CD4-positive, alpha-beta memory T cell (primary cell): ENCODE results near the gene LRFN5. TPM values are rescaled to one million over a fixed set of nuclear protein-coding genes. Genes with fewer than 3 reads are reported as not detected.
"Not testable (repeated sequence)": the region's sequence is repeated elsewhere in the genome, so short reads cannot be mapped to it uniquely, and the experiment has no call there.

Experiments
- CTCF ChIA-PET: fragments of 350-600 bp; sonication (Branson Sonifier 250); formaldehyde crosslinking; loops from one replicate; lab custom pipeline; 2021; ENCODE audit warnings: inconsistent platforms; ENCODE audit not compliant: partially characterized antibody; lab: Charles Lee
- POLR2A ChIA-PET: fragments of 350-600 bp; sonication (Branson Sonifier 250); formaldehyde crosslinking; loops from one replicate; lab custom pipeline; 2021; ENCODE audit not compliant: partially characterized antibody; lab: Charles Lee
- DNase-seq, 5 donors: peaks; one replicate each; pipeline versions ENCODE4 v3.0.0 to v3.0.0-alpha.2; 2020 to 2022; ENCODE audit warnings: mixed read lengths in 1 of 5
- H3K27ac ChIP-seq: one replicate; pipeline ENCODE4 v1.7.0; 2013; ENCODE audit warnings: low read depth, low read length
- H3K27me3 ChIP-seq: 2 replicates; pipeline ENCODE4 v1.7.0; 2013; ENCODE audit warnings: mild to moderate bottlenecking, low read length, moderate library complexity; ENCODE audit not compliant: insufficient read depth
- H3K36me3 ChIP-seq: 2 replicates; pipeline ENCODE4 v1.7.0; 2013; ENCODE audit warnings: mild to moderate bottlenecking, low read length, moderate library complexity; ENCODE audit not compliant: insufficient read depth
- H3K4me1 ChIP-seq: 2 replicates; pipeline ENCODE4 v1.7.0; 2013; ENCODE audit warnings: mild to moderate bottlenecking, low read length, moderate library complexity; ENCODE audit not compliant: insufficient read depth
- H3K4me3 ChIP-seq, 2 donors: one replicate each; pipeline ENCODE4 v1.7.0; 2013; ENCODE audit warnings: low read length in 2 of 2, mild to moderate bottlenecking in 1 of 2
- H3K9me3 ChIP-seq, 2 donors: one replicate each; pipeline ENCODE4 v1.7.0; 2013; ENCODE audit warnings: low read length in 2 of 2, control low read depth in 1 of 2; ENCODE audit not compliant: control insufficient read depth in 1 of 2
- H3K27ac Mint-ChIP-seq, 7 donors: one replicate each; pipeline ENCODE4 v1.8.0; 2020 to 2021; ENCODE audit warnings: mixed read lengths in 7 of 7, mild to moderate bottlenecking in 6 of 7, inconsistent platforms in 3 of 7, moderate library complexity in 3 of 7
- H3K27me3 Mint-ChIP-seq, 2 donors: one replicate each; pipeline ENCODE4 v1.8.0; 2020 to 2021; ENCODE audit warnings: mixed read lengths in 2 of 2
- H3K36me3 Mint-ChIP-seq, 2 donors: one replicate each; pipeline ENCODE4 v1.8.0; 2020 to 2021; ENCODE audit warnings: mixed read lengths in 2 of 2, inconsistent platforms in 1 of 2, mild to moderate bottlenecking in 1 of 2
- H3K4me1 Mint-ChIP-seq, 4 donors: one replicate each; pipeline ENCODE4 v1.8.0; 2020 to 2021; ENCODE audit warnings: mixed read lengths in 4 of 4, mild to moderate bottlenecking in 1 of 4
- H3K4me3 Mint-ChIP-seq, 8 donors: one replicate each; pipeline ENCODE4 v1.8.0; 2020 to 2021; ENCODE audit warnings: mixed read lengths in 8 of 8, mild to moderate bottlenecking in 7 of 8, moderate library complexity in 6 of 8, inconsistent platforms in 3 of 8
- H3K9me3 Mint-ChIP-seq, 8 donors: one replicate each; pipeline ENCODE4 v1.8.0; 2020 to 2021; ENCODE audit warnings: mixed read lengths in 8 of 8, mild to moderate bottlenecking in 5 of 8, inconsistent platforms in 3 of 8, moderate library complexity in 1 of 8
- intact Hi-C: fragments of 100-400 bp; cut with micrococcal nuclease; formaldehyde crosslinking; loops from one replicate; pipeline ENCODE4 v1.15.1; 2023
- polyA plus RNA-seq, 2 donors: library from polyadenylated mRNA; unstranded; fragments of 300-500 nt; fragmentation: Illumina TruSeq; gene quantifications; one replicate each; pipeline ENCODE4 v1.2.3, GENCODE V29; 2021
- total RNA-seq, 2 experiments: library from RNA; stranded (reverse); gene quantifications; one replicate each; pipeline ENCODE4 v1.2.3, GENCODE V29; 2021

Gene LRFN5
- total and polyA plus RNA-seq, 4 experiments from 2014 or later = not detected

DNA sequence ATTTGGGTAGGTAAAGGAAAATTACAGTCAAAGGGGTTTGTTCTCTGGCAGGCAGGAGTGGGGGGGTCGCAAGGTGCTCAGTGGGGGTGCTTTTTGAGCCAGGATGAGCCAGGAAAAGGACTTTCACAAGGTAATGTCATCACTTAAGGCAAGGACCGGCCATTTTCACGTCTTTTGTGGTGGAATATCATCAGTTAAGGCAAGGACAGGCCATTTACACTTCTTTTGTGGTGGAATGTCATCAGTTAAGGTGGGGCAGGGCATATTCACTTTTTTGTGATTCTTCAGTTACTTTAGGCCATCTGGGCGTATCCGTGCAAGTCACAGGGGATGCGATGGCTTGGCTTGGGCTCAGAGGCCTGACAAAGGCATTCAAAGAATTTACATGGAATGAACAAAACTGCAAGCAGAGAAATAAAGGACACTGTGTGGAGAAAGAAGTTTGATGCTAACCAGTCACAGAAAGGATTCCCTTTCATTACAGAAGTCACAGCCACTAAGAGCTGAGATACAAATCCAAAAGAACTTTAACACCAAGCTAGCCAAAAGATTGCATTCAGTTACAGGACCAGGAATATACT is 6.8 kb upstream of the LRFN5 start:
- intact Hi-C loops, H3K4me1 ChIP-seq, H3K9me3 Mint-ChIP-seq, H3K27ac ChIP-seq, H3K27ac Mint-ChIP-seq, H3K9me3 ChIP-seq, H3K4me3 Mint-ChIP-seq, POLR2A ChIA-PET, H3K36me3 ChIP-seq, DNase-seq, H3K27me3 ChIP-seq, H3K4me1 Mint-ChIP-seq, H3K36me3 Mint-ChIP-seq, H3K4me3 ChIP-seq: not testable (repeated sequence)
- H3K27me3 Mint-ChIP-seq = peaks cover 9 to 11% of the 10 kb centered on the region in 2 donors
- CTCF ChIA-PET = interaction anchor here (1.3 kb wide), 1 partner anchor 9 kb away, joined by 3 read pairs; no protein-coding TSS in a partner anchor

GRCh38 chr14:41604721-41605531 is 1.8 kb upstream of the LRFN5 start:
- ChIA-PET CTCF (no interaction called here), POLR2A (no interaction called here)
- H3K9me3 Mint-ChIP-seq = peaks cover 0 to 3% (median 0%) of the 10 kb centered on the region in 8 donors
- Histone ChIP-seq H3K27ac (no peak overlapping the region), H3K27me3 (peaks cover 34% of the 10 kb centered on the region), H3K36me3 (no peaks in the 10 kb centered on the region), H3K4me3 (no peak overlapping the region), H3K9me3 (no peaks in the 10 kb centered on the region), H3K4me1 (peaks cover 42% of the 10 kb centered on the region)
- no peak overlapping the region for H3K27ac Mint-ChIP-seq
- H3K36me3 Mint-ChIP-seq = no peaks in the 10 kb centered on the region
- H3K4me1 Mint-ChIP-seq = peaks cover 14 to 50% (median 35%) of the 10 kb centered on the region in 4 donors
- DNase-seq = no peak
- peaks cover 46 to 48% of the 10 kb centered on the region in 2 donors for H3K27me3 Mint-ChIP-seq
- peak overlapping the region in 5 of 8 donors; percentile 25 to 81 (median 80) for H3K4me3 Mint-ChIP-seq
- intact Hi-C loops = no loop called here

DNA sequence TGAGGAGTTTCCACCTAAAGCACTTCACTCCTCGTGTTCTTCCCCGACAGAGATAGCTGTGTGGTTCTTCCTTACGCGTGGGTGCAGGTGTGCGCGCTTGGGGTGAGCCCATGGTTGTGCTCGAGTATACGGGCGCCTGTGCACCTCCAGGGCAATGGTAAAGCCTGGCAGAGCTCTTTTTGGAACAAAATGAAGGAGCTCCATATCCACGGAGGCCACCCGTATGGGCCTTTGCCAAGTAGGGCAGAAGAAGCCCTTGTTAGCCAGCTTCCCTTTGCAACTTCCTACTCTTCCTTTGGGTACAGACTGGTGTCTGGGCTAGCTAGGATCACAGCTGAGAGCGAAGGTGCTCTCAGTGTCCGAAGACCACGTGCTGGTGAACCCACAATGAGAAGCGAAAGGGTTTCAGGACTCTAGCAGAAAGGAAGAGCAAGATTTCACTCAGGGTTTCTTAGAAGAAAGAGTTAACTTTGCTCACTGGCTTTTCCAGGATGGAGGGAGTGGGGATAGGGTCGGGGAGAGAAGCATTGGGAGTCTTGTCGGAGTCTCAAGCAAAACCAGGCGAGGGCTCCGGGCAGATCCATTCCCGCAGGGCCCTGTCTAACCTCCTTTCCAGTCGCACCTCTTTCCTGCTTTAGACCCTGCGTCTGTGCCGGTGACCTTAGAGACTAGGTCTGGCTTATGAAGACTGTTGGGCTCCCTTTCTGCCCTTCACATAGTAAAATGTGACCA is 960 bp upstream of the LRFN5 start:
- Mint-ChIP-seq H3K27me3 (peaks cover 50 to 53% of the 10 kb centered on the region in 2 donors), H3K27ac (no peak overlapping the region), H3K4me3 (peak overlapping the region; percentile 57 to 83 (median 74)), H3K4me1 (peaks cover 12 to 55% (median 38%) of the 10 kb centered on the region in 4 donors), H3K36me3 (no peaks in the 10 kb centered on the region), H3K9me3 (peaks cover 0 to 3% (median 0%) of the 10 kb centered on the region in 8 donors)
- H3K36me3 ChIP-seq = no peaks in the 10 kb centered on the region
- peak overlapping the region in 1 of 2 donors; percentile 32 for H3K4me3 ChIP-seq
- no peak overlapping the region for H3K27ac ChIP-seq
- H3K4me1 ChIP-seq = peaks cover 42% of the 10 kb centered on the region
- intact Hi-C loops = no loop called here
- DNase-seq = no peak
- ChIA-PET POLR2A (no interaction called here), CTCF (no interaction called here)
- no peaks in the 10 kb centered on the region for H3K9me3 ChIP-seq
- H3K27me3 ChIP-seq = peaks cover 34% of the 10 kb centered on the region

DNA sequence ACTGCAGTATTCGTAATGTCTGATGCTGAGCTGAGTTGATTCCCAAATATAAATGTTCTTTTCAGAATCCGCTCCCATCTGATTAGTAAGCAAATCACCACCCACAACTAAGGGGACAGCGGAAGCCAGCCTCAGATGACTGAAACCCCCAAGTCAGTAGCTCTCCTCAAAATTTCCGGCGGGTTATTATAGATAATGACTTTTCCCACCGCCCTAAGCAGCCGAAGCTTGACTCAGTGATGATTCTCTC is 469 bp upstream of the LRFN5 start:
- Mint-ChIP-seq H3K4me1 (peaks cover 13 to 55% (median 39%) of the 10 kb centered on the region in 4 donors), H3K9me3 (peaks cover 0 to 3% (median 0%) of the 10 kb centered on the region in 8 donors), H3K4me3 (peak overlapping the region; percentile 57 to 83 (median 74)), H3K27me3 (peaks cover 53 to 56% of the 10 kb centered on the region in 2 donors), H3K27ac (no peak overlapping the region), H3K36me3 (no peaks in the 10 kb centered on the region)
- CTCF ChIA-PET = no interaction called here
- Histone ChIP-seq H3K4me3 (peak overlapping the region in 1 of 2 donors; percentile 32), H3K27ac (no peak overlapping the region), H3K9me3 (no peaks in the 10 kb centered on the region), H3K36me3 (no peaks in the 10 kb centered on the region), H3K4me1 (peaks cover 42% of the 10 kb centered on the region), H3K27me3 (peaks cover 34% of the 10 kb centered on the region)
- POLR2A ChIA-PET = no interaction called here
- DNase-seq = no peak
- intact Hi-C loops = no loop called here

DNA sequence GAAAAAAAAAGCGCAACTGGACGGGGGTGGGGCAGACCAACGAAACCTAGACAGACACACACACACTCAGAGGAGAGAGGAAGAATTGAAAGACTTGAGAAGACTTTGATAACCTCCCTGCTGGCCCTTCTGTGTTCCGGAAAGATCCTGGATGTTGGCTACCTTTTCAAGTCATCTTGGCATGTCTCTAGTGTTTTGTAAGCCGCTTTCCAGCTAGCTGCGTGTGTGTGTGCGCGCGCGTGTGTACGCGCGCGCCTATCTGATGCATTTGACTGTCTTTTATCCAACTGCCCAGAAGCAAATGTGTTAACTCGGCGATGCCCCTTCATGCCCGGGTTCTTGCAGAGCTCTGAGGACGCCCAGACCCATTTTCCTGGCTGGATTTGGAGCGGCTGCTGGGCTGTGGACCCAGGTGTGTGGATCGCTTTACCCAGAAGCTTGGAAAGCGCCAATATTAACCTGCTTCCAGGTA is 664 bp downstream of the LRFN5 start:
- H3K4me1 ChIP-seq = peaks cover 42% of the 10 kb centered on the region
- Mint-ChIP-seq H3K27me3 (peaks cover 55 to 57% of the 10 kb centered on the region in 2 donors), H3K27ac (no peak overlapping the region), H3K4me3 (peak overlapping the region; percentile 55 to 83 (median 76)), H3K9me3 (peaks cover 0 to 3% (median 0%) of the 10 kb centered on the region in 8 donors), H3K36me3 (no peaks in the 10 kb centered on the region), H3K4me1 (peaks cover 13 to 55% (median 39%) of the 10 kb centered on the region in 4 donors)
- intact Hi-C loops = no loop called here
- H3K9me3 ChIP-seq = no peaks in the 10 kb centered on the region
- H3K27me3 ChIP-seq = peaks cover 34% of the 10 kb centered on the region
- no peak overlapping the region for H3K27ac ChIP-seq
- CTCF ChIA-PET = no interaction called here
- no peak overlapping the region for H3K4me3 ChIP-seq
- POLR2A ChIA-PET = no interaction called here
- H3K36me3 ChIP-seq = no peaks in the 10 kb centered on the region
- no peak for DNase-seq

- Mint-ChIP-seq H3K4me1 (peaks cover 13 to 55% (median 39%) of the 10 kb centered on the region in 4 donors), H3K27ac (no peak overlapping the region), H3K27me3 (peaks cover 52 to 56% of the 10 kb centered on the region in 2 donors), H3K4me3 (peak overlapping the region in 7 of 8 donors; percentile 47 to 83 (median 78)), H3K9me3 (peaks cover 0 to 3% (median 0%) of the 10 kb centered on the region in 8 donors), H3K36me3 (no peaks in the 10 kb centered on the region)
- Histone ChIP-seq H3K36me3 (no peaks in the 10 kb centered on the region), H3K4me1 (peaks cover 42% of the 10 kb centered on the region), H3K27ac (no peak overlapping the region), H3K27me3 (peaks cover 32% of the 10 kb centered on the region), H3K9me3 (no peaks in the 10 kb centered on the region), H3K4me3 (no peak overlapping the region)
- ChIA-PET CTCF (no interaction called here), POLR2A (no interaction called here)
- DNase-seq = no peak
- intact Hi-C loops = no loop called here
Measured at GRCh38 chr14:41607966-41608663, 1.4 kb downstream of the LRFN5 start.
